NAMALWA (cell line): ENCODE data around the gene KDM5B.
A peak's percentile ranks its signal among the peaks of the same experiment; 100 is the strongest.
"Not testable (repeated sequence)": the region's sequence is repeated elsewhere in the genome, so short reads cannot be mapped to it uniquely, and the experiment has no call there.

Experiments used
- DNase-seq: peaks from one replicate; pipeline ENCODE4 v3.0.0-alpha.2; 2015; ENCODE audit warnings: low spot score

Gene KDM5B

DNA sequence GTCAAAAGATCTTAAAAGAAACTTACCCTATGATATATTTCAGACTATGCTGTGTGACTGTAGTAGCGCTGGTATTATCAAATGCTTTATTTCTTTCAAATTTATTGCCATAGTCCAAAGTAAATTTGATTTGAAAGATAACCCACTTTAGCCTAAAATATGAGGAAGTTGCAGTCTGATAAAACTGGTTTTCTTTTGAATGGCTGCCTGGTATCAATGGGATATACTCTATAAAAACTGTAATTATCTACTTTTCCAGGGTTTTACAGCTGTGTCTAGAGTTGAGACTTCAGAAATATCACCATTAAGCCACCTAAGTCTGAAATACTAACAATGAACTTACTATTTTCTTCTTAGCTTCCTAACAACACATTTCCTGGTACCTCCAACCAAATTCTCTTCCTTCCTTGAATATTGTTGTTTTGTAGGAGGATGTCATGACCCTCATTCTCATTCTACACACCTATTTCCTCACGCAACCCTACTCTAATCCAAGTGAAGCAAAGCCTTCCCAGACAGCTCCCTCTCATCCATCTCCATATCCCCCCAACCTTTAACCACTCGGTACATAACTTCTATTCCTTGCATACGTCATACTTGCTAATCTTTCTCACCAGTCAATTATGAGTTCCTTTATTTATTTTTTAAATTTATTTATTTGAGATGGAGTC lies 17.0 kb downstream of the KDM5B start:
- DNase-seq, result no peak

DNA sequence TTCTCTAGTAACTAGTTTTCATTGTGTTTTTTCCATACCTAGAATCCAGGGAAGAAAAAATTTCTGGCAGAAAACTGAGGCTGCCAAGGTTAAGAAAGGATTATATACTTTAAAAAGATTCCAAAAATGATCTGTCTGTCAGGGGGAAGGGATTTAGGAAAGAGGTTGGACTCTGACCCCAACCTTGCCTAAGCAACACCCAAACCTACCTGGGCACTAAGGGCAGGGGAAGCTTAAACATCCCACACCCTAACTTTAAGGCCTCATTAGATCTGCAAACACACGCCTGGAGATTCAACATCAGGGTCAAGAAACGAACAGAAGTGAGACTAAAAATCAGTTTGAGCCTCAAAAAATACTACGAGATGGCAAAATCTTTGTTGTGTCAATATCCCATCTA lies 19.4 kb downstream of the KDM5B start:
- DNase-seq, result no peak

DNA sequence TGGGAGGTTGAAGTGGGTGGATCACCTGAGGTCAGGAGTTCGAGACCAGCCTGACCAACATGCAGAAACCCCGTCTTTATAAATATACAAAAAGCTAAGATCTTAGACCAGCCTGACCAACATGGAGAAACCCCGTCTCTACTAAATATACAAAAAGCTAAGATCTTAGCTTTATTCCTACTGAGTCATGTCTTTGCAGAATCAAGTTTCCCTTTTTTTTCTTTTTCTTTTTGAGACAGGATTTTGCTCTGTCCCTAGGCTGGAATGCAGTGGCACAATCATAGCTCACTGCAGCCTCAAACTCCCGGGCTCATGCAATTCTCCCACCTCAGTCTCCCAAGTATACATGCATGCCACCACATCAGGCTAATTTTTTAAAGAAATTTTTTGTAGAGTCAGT lies 21.4 kb downstream of the KDM5B start:
- no peak for DNase-seq

DNA sequence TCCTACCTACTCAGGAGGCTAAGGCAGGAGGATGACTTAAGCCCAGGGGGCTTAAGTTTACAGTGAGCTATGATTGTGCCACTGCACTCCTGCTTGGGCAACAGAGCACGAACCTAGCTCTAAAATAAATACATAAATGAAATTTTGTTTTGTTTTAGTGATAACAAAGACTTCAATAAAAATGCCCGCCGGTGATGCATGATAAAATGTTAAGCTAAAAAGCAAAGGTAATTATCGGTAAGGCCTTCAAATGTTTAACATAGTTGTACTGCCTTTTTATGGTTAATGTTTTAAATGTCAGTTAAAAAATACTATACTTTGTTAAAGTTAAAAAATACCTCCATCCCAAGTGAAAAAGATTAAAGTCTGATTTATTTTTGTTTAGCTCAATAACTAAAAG lies 27.0 kb downstream of the KDM5B start:
- DNase-seq, result no peak

DNA sequence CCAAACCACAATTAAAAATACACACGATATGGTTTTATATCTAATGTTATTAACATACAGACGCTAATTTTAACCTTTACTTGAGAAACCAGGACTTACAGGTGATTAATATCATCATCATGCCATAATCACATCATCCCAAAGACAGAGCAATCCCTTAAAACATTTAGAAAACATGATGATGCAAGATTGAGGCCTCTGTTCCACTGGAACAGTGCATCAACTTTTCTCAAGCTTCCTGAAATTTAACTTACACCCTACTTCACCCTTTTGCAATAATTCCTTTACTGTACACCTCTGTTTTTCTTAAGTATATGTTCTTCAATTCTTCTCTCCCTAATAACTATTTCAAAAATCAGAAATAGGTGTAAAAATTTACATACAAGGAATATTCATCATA lies 38.1 kb downstream of the KDM5B start:
- no peak for DNase-seq

DNA sequence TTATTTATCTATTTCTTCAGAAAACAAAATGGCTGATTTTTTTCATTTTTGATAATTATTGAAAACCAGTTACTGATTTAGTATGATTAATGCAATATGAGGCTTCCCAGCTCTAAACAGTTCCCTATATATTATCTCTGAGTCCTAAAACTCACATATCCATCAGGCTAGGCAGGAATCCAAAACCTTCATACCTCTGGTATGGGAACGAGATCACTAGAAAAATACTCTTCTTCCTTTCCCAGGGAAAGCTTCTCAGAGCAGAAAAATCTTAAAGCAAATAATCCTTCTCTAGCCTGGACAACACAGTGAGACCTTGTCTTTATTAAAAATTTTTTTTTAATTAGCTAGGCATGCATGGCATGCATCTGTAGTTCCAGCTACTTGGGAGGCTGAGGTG lies 42.5 kb downstream of the KDM5B start:
- no peak for DNase-seq

DNA sequence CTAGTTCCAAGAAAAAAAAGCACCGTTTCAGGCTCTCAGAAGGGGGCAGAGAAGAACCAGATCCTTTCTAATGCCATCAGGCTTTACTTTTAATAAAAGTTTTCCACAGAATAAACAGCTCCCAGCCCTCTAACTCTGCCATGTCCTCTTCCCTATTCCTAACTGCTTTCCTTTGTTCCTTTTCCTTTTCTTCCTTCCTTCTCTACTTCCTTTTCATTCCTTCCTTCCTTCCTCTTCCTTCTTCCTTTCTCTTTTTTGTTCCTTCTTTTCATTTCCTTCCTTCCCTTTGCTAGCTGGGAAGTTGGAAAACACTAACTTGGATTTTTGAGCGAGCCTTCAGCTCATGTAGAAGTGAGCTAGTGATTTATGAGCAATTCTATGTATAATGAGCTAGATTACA lies 46.2 kb downstream of the KDM5B start:
- DNase-seq, result no peak

DNA sequence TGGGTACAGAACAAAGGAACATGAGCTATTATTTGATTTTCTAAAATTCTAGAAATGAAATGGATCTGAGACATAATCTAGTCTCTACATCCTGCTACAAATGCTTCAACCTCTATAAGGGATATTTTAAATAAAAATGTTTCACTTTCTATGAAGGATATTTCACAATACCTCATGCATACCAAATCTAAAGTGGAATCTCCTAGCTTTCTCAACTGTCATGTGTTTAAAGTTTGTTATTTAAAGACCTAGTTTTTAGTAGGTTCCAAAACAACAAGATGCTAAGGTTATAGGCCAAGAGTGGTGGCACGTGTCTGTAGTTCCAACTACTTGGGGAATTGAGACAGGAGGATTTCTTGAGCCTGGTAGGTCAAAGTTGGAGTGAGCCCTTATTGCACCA lies 47.6 kb downstream of the KDM5B start:
- DNase-seq, result no peak

DNA sequence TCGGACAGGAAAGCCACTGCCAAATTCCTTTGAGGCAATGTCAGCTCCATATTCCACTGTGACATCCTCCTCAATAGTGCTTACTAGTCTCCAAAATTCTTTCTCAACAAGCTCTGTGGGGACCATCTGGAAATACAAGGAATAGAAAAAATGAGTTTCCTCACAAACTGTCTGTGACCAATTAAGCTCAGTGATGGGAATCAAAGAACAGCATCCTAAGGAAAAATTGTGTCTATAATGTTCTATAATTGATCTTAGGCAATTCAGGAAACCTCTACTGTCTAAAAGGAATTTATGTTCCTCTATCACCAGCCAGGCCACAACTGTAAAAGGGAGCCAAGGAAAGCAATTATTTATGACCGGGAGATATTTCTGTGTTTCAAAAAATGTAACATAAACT lies 51.8 kb downstream of the KDM5B start:
- DNase-seq, result no peak

DNA sequence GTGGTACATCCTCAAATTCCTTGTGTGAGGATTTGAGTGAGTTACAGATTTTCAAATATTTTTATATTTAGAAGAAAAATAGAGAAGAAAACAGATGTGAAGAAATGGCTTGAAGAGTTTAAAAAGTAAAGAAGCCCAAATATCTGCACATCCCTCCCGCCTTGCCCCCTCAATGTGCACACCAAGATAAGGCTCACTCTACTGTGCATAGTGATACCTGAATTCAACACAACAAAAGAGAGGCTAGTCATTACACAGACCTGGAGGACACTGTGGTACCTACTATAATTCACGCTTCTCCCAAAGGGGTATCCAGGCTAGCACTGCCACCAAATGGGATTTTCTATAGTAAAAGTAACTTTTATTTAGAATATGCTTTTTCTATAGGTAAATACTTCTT lies 53.9 kb downstream of the KDM5B start:
- DNase-seq, result no peak

DNA sequence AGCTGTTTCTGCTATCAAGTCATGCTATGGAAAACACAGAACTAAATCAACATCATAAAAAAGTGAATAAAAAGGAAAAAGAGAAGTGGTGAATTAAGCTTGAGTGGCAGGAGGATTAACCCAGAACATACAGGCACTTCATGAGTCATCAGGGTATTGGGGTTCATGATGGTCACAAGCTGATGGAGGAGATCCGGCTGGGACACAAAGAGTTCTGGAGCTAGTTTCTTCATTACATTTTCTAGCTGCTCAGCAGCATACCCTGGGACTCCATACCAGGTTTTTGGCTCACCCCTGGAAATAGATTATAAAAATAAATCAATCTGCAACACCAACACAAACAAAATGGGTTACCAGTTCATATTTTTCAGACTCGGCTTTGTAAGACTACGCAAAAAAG lies 55.4 kb downstream of the KDM5B start:
- DNase-seq, result no peak

DNA sequence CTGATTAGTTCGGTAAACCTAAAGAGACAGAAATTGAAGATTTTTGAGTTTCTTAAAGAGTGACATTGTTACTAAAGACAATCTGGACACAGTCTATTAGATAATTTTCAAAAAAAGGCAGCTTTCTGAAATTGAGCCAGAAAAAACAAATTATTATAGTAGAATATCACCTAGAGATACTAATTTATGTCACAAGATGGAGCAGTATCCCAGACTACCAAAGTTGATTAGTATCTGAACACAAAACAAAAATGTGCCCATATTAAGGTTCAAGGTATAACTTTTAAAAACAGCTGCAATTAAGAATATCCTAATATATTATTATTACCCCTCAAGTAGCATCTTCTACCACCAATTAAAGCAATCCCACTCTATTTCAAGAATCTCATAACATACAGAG lies 57.5 kb downstream of the KDM5B start:
- peak; percentile 12 for DNase-seq

DNA sequence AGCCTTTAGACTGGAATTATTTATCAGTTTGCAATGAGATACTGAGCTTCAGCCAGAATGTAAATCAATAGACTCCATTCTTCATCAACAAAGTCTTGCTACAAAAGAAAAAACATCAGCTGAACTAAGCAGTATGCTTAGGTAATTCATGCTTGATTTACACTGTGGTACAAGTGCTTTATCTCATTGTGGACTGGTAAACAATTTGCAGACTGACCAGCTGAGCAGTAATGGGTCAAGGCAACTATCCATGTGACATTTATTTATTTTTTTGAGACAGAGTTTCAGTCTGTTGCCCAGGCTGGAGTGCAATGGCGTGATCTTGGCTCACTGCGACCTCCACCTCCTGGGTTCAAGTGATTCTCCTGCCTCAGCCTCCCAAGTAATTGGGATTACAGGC lies 58.2 kb downstream of the KDM5B start:
- no peak for DNase-seq

DNA sequence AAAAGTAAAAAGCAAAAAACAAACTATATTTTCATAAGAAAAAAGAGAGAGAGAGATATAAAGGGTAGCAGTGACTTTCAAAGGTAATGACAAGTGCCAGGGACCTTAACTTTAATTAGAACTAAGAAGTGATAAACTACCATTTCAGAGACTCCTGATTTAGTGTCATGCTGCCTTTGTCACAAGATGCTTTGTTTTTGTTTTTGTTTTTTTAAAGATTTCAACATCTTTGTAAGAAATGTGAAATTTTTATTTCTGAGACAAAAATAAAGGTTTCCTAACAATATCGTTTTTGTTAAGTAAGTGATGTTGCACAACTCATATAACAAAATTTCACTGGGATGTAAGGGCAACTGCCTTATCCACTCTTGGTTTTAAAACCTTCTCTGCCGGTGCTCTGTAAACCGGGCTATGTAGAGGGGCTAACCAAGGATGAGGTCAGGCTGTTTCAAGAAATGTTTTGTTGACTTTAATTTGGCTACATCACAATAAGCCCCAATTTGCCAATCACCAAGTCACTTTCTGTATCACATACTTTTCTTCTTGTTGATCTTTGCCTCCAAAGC lies 62.8 kb downstream of the KDM5B start:
- no peak for DNase-seq

DNA sequence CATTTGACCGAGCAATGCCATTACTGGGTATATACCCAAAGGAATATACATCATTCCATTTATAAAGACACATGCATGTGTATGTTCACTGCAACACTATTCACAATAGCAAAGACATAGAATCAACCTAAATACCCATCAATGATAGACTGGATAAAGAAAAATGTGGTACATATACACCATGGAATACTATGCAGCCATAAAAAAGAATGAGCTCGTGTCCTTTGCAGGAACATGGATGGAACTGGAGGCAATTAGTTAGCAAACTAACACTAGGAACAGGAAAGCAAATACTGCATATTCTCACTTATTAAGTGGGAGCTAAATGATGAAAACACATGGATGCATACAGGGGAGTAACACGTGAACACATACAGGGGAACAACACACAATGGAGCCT lies 63.5 kb downstream of the KDM5B start:
- not testable (repeated sequence) for DNase-seq

DNA sequence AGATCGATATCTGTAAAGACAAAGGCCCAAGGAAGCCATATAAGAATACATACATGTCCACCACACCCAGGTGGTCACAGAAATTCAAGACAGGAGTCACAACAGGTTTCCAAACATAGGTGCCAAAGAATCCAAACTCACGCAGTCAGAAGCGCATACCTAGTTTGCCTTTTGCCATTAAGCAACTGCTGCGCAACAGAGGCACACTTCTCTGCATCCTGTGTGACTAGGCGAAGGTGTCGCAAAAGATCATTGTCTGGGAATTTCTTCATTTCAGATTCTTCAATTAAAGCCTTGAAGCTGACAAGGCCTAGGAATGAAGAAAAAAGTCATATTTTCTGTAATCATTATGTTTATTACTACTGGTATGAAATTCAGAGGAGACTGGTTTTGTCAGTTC lies 65.7 kb downstream of the KDM5B start:
- DNase-seq, result no peak

DNA sequence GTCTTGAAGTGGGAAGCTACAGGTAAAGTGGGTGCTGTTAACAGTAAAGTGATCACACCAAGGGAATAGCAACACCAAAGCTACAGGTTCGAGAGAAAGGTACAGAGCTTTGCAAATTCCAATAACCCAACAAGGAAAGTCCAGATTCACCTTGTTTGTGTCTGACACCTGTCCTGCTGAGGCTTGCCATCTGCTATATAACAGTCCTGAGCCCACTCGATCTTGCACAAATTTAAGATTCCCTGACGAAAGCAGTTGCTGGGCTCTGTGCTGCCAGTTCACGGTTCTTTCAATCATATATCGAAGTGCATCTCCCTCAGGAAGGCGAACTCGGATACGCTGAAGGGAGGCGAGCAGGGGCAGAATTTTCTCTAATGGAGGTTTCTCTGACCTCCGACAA lies 75.0 kb downstream of the KDM5B start:
- no peak for DNase-seq

DNA sequence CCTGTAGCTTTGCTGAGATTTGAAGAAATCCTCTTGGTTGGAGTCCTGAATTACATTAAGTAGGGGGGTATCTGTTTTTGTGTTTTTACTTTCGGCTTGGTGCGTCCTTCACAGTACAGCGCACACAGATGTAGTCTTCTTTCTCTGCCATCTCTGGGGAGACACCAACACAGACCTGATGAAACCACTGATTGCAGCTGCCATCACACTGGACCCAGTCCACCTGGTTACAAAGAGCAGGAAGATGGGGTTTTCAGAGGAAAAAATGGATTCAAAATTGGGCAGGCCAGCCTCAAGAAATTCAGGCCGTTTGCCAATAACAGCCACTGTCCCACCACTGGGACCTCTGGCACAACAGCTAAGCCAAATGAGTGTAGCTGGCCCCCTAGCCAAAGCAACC lies 79.3 kb downstream of the KDM5B start:
- peak; percentile 75 for DNase-seq

DNA sequence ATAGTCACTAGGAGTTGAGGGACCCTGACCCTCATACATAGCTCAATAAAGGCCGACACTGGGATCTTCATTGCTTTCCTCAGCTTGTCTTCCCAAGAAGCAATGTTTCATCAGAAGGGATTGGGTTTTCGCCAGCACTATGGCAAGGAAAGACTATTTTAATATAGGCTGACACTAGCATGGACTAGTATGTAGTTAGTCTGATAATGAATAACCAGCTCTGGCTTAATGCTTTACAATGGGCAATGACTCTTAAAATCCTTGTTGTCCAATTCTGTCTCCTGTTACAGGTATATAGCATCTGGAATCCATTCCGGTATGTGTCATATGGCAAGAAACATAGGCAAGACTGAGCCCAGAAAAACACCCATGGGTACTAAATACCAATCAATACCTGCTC lies 82.7 kb downstream of the KDM5B start:
- DNase-seq, result no peak

DNA sequence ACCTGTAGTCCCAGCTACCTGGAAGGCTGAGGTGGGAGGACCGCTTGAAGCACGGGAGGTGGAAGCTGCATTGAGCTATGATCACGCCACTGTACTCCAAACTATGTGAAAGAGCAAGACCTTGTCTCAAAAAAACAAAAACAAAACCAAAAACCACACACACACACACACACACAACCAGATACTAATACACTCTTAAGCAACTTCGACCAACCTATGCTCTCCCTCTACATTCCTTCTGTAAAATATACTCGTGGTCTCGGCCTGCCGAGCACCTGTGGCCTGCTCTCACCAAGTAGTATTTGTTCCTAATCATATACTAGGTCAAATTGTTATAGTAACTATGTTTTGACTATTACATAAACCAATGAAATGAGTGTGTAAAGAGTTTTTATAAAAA lies 84.5 kb downstream of the KDM5B start:
- no peak for DNase-seq

DNA sequence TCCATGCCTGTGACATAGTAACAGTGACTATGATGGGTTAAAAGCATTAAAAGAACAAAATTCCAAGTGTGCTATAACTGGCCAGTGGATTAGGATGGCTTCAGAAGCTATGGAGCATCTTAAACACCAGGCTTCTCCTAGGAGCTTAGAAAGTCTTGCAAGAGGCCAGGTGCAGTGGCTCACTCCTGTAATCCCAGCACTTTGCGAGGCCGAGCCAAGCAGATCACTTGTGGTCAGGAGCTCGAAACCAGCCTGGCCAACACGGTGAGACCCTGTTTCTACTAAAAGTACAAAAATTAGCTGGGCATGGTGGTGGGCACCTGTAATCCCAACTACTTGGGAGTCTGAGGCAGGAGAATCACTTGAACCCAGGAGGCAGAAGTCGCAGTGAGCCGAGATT lies 85.2 kb downstream of the KDM5B start:
- DNase-seq, result not testable (repeated sequence)

DNA sequence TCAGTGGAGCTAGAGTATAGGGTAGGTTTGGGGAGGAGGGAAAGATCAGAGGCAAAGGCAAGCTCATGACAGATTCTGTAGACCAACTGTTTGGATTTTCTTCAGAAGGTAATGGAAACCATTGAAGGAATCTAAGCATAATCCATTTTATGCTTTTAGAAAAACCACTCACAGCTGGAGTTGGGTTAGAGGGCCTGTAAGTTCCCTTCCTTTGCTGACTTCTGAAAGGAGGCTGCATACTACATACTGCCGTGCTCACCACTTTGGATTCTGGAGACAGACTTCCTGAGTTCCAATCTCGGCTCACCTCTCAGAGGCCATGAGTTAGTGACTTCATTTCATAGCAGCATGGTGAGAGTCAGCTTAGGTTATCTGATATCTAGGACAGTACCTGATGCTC lies 91.6 kb downstream of the KDM5B start:
- no peak for DNase-seq

DNA sequence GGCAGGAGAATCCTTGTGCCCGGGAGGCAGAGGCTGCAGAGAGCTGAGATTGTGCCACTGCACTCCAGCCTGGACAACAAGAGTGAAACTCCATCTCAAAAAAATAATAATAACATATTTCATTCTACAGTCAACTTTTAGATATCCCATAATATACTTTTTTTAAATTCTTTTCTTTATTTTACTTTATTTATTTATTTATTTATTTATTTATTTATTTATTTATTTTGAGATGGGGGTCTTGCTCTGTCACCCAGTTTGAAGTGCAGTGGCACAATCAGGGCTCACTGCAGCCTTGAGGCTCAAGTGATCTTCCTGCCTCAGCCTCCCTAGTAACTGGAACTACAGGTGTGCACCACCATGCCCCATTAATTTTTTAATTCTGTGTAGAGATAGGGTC lies 94.0 kb downstream of the KDM5B start:
- not testable (repeated sequence) for DNase-seq

DNA sequence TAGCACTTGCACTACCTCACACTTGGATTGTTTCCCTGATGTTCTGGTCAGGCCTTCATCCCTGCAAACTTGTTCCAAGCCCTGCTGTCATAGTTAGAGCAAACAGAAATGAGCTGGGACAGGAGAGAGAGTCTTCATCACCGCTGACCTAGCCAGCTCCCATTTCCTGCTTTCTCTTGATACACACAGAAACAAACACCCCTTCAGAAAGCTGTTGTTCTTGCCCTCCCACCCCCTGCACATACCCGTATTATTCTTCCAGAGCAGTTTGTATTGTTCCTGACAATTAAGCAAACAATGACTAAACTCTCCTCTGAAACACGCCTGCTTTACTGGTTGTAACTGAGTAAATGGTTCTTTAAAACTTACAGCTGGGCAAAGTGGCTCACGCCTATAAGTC lies 95.1 kb downstream of the KDM5B start:
- DNase-seq, result no peak
